Measurements from ENCODE around the gene SYTL3.
A peak's percentile ranks its signal among the peaks of the same experiment; 100 is the strongest.
"Not testable (repeated sequence)": the region's sequence is repeated elsewhere in the genome, so short reads cannot be mapped to it uniquely, and the experiment has no call there.

Gene SYTL3

GRCh38 chr6:158654960-158655489, 5.2 kb downstream of the SYTL3 start:
- Histone ChIP-seq H3K9ac (ENCODE audit: low read depth, low read length) (no peak overlapping the region), H3K9me3 (ENCODE audit: insufficient read depth, low read length, severe bottlenecking) (no peaks in the 10 kb centered on the region), H3K4me3 (ENCODE audit: low read depth in 1 of 2, low read length in 2 of 2) (no peak overlapping the region), H3K4me2 (ENCODE audit: insufficient read depth, low read length) (no peak overlapping the region), H3K27ac (ENCODE audit: low read length) (no peak overlapping the region), H3K79me2 (ENCODE audit: insufficient read depth, low read length) (no peaks in the 10 kb centered on the region), H3K36me3 (ENCODE audit: insufficient read depth, low read length) (no peaks in the 10 kb centered on the region), H3K4me1 (ENCODE audit: insufficient read depth, low read length) (peaks cover 28% of the 10 kb centered on the region), H4K20me1 (ENCODE audit: insufficient read depth, low read length) (no peaks in the 10 kb centered on the region), H2AFZ (ENCODE audit: low read depth, low read length) (no peak overlapping the region), H3K27me3 (ENCODE audit: insufficient read depth, low read length, poor library complexity) (peaks cover 4% of the 10 kb centered on the region)
- ATAC-seq (ENCODE audit: insufficient read depth, low read depth) (no peak), DNase-seq (no peak)
- TF ChIP-seq CTCF (IDR thresholded peaks at IDR 0.05; ENCODE audit: borderline replicate concordance, extremely low read depth, low read length, poor library complexity, severe bottlenecking), result no peak
- no peak for TF ChIP-seq EZH2 (IDR thresholded peaks at IDR 0.05; ENCODE audit: borderline replicate concordance, low read depth, low read length, severe bottlenecking)

GRCh38 chr6:158655569-158656450, 6.0 kb downstream of the SYTL3 start:
- DNase-seq, result no peak

GRCh38 chr6:158656986-158657385, 7.1 kb downstream of the SYTL3 start:
- H3K36me3 ChIP-seq (ENCODE audit: insufficient read depth, low read length); DNase-seq; H3K27ac ChIP-seq (ENCODE audit: low read length); H3K9me3 ChIP-seq (ENCODE audit: insufficient read depth, low read length, severe bottlenecking); H3K79me2 ChIP-seq (ENCODE audit: insufficient read depth, low read length); H3K4me3 ChIP-seq (ENCODE audit: low read depth in 1 of 2, low read length in 2 of 2); H4K20me1 ChIP-seq (ENCODE audit: insufficient read depth, low read length); H3K4me2 ChIP-seq (ENCODE audit: insufficient read depth, low read length); H3K9ac ChIP-seq (ENCODE audit: low read depth, low read length); H3K27me3 ChIP-seq (ENCODE audit: insufficient read depth, low read length, poor library complexity); H2AFZ ChIP-seq (ENCODE audit: low read depth, low read length); ATAC-seq (ENCODE audit: insufficient read depth, low read depth): not testable (repeated sequence)
- H3K4me1 ChIP-seq (ENCODE audit: insufficient read depth, low read length), result peaks cover 23% of the 10 kb centered on the region

More at GRCh38 chr6:158655569-158656450, 6.0 kb downstream of the SYTL3 start:
- ATAC-seq (ENCODE audit: insufficient read depth, low read depth), result no peak
- TF ChIP-seq CTCF (IDR thresholded peaks at IDR 0.05; ENCODE audit: borderline replicate concordance, extremely low read depth, low read length, poor library complexity, severe bottlenecking) (no peak), EZH2 (IDR thresholded peaks at IDR 0.05; ENCODE audit: borderline replicate concordance, low read depth, low read length, severe bottlenecking) (no peak)
- no peak overlapping the region for H3K4me3 ChIP-seq (ENCODE audit: low read depth in 1 of 2, low read length in 2 of 2)
- H2AFZ ChIP-seq (ENCODE audit: low read depth, low read length), result no peak overlapping the region
- H3K27me3 ChIP-seq (ENCODE audit: insufficient read depth, low read length, poor library complexity), result peaks cover 4% of the 10 kb centered on the region
- no peak overlapping the region for H3K27ac ChIP-seq (ENCODE audit: low read length)
- H3K9ac ChIP-seq (ENCODE audit: low read depth, low read length), result no peak overlapping the region
- H3K9me3 ChIP-seq (ENCODE audit: insufficient read depth, low read length, severe bottlenecking), result no peaks in the 10 kb centered on the region
- H3K79me2 ChIP-seq (ENCODE audit: insufficient read depth, low read length), result no peaks in the 10 kb centered on the region
- H4K20me1 ChIP-seq (ENCODE audit: insufficient read depth, low read length), result no peaks in the 10 kb centered on the region
- H3K4me1 ChIP-seq (ENCODE audit: insufficient read depth, low read length), result peaks cover 23% of the 10 kb centered on the region
- H3K36me3 ChIP-seq (ENCODE audit: insufficient read depth, low read length), result no peaks in the 10 kb centered on the region
- no peak overlapping the region for H3K4me2 ChIP-seq (ENCODE audit: insufficient read depth, low read length)

- peak; percentile 84 for ATAC-seq (ENCODE audit: insufficient read depth, low read depth)
- H3K4me2 ChIP-seq (ENCODE audit: insufficient read depth, low read length), result no peak overlapping the region
Observed at GRCh38 chr6:158660333-158660754, 10.5 kb downstream of the SYTL3 start.

More at GRCh38 chr6:158660333-158660754, 10.5 kb downstream of the SYTL3 start:
- peak; percentile 42 for DNase-seq
- Histone ChIP-seq H3K9me3 (ENCODE audit: insufficient read depth, low read length, severe bottlenecking) (no peaks in the 10 kb centered on the region), H3K9ac (ENCODE audit: low read depth, low read length) (no peak overlapping the region), H3K27me3 (ENCODE audit: insufficient read depth, low read length, poor library complexity) (peaks cover 42% of the 10 kb centered on the region), H2AFZ (ENCODE audit: low read depth, low read length) (no peak overlapping the region), H3K36me3 (ENCODE audit: insufficient read depth, low read length) (no peaks in the 10 kb centered on the region), H3K27ac (ENCODE audit: low read length) (no peak overlapping the region), H3K4me1 (ENCODE audit: insufficient read depth, low read length) (no peaks in the 10 kb centered on the region), H4K20me1 (ENCODE audit: insufficient read depth, low read length) (no peaks in the 10 kb centered on the region), H3K79me2 (ENCODE audit: insufficient read depth, low read length) (no peaks in the 10 kb centered on the region), H3K4me3 (ENCODE audit: low read depth in 1 of 2, low read length in 2 of 2) (no peak overlapping the region)
- TF ChIP-seq EZH2 (IDR thresholded peaks at IDR 0.05; ENCODE audit: borderline replicate concordance, low read depth, low read length, severe bottlenecking) (no peak), CTCF (IDR thresholded peaks at IDR 0.05; ENCODE audit: borderline replicate concordance, extremely low read depth, low read length, poor library complexity, severe bottlenecking) (peak; percentile 65)
